HCT116 (cell line): Measurements from ENCODE around the gene COTL1.

Experiments
- EGR1 ChIP-seq: IDR thresholded peaks from 2 replicates; pipeline ENCODE4 v1.6.1; 2012; ENCODE audit warnings: low read depth
- EZH2 ChIP-seq: fragments of 200-600 bp; sonication (generic); IDR thresholded peaks from 2 replicates; pipeline ENCODE4 v1.6.1; 2017; ENCODE audit warnings: antibody characterized with exemption, mixed run types
- FOSL1 ChIP-seq: IDR thresholded peaks from 2 replicates; pipeline ENCODE4 v1.6.1; 2012; ENCODE audit warnings: low read depth
- TF ChIP-seq, protein P1 (sequence below), 3 experiments: fragments of 200-600 bp in 1 of 3; sonication (generic) in 1 of 3; IDR thresholded peaks in 2 of 3; conservative IDR thresholded peaks in 1 of 3; 2 replicates each; pipeline ENCODE4 v1.5.1; 2012 to 2017; ENCODE audit warnings: low read depth in 2 of 3, low read length in 2 of 3, antibody characterized with exemption in 1 of 3, borderline replicate concordance in 1 of 3, control low read depth in 1 of 3, mild to moderate bottlenecking in 1 of 3, mixed read lengths in 1 of 3, mixed run types in 1 of 3, moderate library complexity in 1 of 3; ENCODE audit not compliant: insufficient read depth in 1 of 3
- TF ChIP-seq, protein P2 (sequence below): IDR thresholded peaks from 2 replicates; pipeline ENCODE4 v1.6.1; 2011; ENCODE audit warnings: mild to moderate bottlenecking, low read length, moderate library complexity; ENCODE audit not compliant: insufficient replicate concordance; ENCODE audit errors: extremely low read depth

DNA sequence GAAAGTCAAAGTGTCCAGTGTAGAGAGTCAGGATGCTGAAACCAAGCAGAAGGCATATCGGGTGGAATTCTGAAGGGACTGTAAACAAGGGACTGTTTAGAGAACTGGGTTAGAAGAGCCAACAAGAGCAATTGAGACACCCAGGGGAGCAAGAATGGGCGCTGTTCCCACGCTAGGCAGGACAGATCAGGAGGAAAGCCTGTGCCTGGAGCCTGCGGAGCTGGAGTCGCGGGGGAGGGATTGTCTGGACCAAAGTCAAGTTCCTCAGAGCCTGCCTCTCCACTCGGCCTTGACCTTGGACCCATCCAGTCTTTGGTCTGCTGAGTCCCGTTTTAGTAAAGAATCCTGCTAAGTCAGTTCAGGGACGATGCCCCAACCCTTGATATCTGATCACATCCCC lies 15.7 kb upstream of the COTL1 start:
- TF ChIP-seq, protein P1, sequence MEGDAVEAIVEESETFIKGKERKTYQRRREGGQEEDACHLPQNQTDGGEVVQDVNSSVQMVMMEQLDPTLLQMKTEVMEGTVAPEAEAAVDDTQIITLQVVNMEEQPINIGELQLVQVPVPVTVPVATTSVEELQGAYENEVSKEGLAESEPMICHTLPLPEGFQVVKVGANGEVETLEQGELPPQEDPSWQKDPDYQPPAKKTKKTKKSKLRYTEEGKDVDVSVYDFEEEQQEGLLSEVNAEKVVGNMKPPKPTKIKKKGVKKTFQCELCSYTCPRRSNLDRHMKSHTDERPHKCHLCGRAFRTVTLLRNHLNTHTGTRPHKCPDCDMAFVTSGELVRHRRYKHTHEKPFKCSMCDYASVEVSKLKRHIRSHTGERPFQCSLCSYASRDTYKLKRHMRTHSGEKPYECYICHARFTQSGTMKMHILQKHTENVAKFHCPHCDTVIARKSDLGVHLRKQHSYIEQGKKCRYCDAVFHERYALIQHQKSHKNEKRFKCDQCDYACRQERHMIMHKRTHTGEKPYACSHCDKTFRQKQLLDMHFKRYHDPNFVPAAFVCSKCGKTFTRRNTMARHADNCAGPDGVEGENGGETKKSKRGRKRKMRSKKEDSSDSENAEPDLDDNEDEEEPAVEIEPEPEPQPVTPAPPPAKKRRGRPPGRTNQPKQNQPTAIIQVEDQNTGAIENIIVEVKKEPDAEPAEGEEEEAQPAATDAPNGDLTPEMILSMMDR (IDR thresholded peaks at IDR 0.05 in 2 of 3, conservative IDR thresholded peaks at IDR 0.05 in 1 of 3; ENCODE audit: borderline replicate concordance in 1 of 3, insufficient read depth in 1 of 3, low read depth in 2 of 3, low read length in 2 of 3), result no peak
- no peak for TF ChIP-seq EGR1
- no peak for TF ChIP-seq EZH2
- TF ChIP-seq, protein P2, sequence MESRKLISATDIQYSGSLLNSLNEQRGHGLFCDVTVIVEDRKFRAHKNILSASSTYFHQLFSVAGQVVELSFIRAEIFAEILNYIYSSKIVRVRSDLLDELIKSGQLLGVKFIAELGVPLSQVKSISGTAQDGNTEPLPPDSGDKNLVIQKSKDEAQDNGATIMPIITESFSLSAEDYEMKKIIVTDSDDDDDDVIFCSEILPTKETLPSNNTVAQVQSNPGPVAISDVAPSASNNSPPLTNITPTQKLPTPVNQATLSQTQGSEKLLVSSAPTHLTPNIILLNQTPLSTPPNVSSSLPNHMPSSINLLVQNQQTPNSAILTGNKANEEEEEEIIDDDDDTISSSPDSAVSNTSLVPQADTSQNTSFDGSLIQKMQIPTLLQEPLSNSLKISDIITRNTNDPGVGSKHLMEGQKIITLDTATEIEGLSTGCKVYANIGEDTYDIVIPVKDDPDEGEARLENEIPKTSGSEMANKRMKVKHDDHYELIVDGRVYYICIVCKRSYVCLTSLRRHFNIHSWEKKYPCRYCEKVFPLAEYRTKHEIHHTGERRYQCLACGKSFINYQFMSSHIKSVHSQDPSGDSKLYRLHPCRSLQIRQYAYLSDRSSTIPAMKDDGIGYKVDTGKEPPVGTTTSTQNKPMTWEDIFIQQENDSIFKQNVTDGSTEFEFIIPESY, result no peak
- TF ChIP-seq FOSL1, result no peak
